Gastrocnemius medialis (tissue), 4 donors: ENCODE measurements around the gene OPALIN.

Experiments
- CTCF ChIP-seq, 5 experiments: fragments of 450-650 bp in 3 of 5; fragments of 200-600 bp in 2 of 5; sonication (generic) in 2 of 5; IDR thresholded peaks in 4 of 5; conservative IDR thresholded peaks in 1 of 5; 1 replicate in 4 of 5; 2 replicates in 1 of 5; pipeline ENCODE4 v1.5.1; 2016 to 2019; ENCODE audit warnings: antibody characterized with exemption in 5 of 5, mild to moderate bottlenecking in 3 of 5, moderate library complexity in 3 of 5
- POLR2A ChIP-seq, 2 donors: fragments of 450-650 bp; IDR thresholded peaks; one replicate each; pipeline ENCODE4 v1.6.1; 2017; ENCODE audit warnings: antibody characterized with exemption in 2 of 2, mild to moderate bottlenecking in 2 of 2, moderate library complexity in 2 of 2

DNA sequence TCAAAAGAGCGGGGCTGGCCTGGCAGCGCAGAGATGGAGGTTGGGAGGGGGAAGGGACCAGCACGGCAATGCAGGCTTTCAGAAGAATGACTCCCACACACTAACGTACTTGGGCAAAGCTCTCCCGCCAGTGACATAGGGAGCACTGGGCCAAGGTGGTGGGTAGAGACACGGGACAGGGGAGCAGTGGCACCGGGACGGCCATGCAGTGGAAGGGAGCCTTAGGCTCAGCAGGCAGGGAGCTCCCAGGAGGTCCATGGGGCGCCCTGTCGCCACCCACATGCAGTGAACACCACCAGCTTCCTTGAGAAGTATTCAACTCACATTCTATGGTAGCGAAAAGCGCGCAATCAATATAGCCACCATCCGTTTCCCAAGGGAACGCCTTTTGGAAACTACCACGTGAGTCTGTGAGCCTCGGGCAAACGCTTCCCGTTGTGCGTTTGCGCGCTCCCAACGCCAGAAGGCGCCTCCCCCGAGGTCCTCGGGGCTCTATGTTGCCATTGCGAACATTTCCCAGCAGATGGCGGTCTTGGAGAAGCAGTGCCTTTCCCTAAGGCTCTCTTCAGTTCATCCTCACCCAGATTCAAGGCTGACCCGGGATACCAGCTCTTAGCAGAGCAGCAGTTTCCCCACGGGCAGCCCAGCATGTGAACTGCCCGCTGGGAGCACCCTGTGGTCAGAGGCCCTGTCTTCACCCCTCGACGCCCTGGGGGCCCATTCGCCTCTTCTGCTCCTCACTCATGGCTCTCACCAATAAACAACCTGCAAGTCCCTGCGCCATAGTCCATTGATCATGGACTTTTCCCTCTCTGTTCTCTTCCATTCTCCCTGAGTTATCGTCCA lies 16.4 kb upstream of the OPALIN start:
- TF ChIP-seq CTCF (IDR thresholded peaks at IDR 0.05 in 4 of 5, conservative IDR thresholded peaks at IDR 0.05 in 1 of 5): peak; percentile 74 to 95 (median 85)
- TF ChIP-seq POLR2A (IDR thresholded peaks at IDR 0.05): no peak
